Activated CD8-positive, alpha-beta memory T cell treated with anti-CD3 and anti-CD28 coated beads for 48 hours (primary cell): ENCODE measurements around the gene RNF114.
"Not testable (repeated sequence)": the region's sequence is repeated elsewhere in the genome, so short reads cannot be mapped to it uniquely, and the experiment has no call there.

Experiments used
- DNase-seq, 3 experiments: peaks; one replicate each; pipeline ENCODE4 v3.0.0-alpha.2; 2020; ENCODE audit warnings: low read depth in 2 of 3, low spot score in 2 of 3

Gene RNF114, protein sequence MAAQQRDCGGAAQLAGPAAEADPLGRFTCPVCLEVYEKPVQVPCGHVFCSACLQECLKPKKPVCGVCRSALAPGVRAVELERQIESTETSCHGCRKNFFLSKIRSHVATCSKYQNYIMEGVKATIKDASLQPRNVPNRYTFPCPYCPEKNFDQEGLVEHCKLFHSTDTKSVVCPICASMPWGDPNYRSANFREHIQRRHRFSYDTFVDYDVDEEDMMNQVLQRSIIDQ

DNA sequence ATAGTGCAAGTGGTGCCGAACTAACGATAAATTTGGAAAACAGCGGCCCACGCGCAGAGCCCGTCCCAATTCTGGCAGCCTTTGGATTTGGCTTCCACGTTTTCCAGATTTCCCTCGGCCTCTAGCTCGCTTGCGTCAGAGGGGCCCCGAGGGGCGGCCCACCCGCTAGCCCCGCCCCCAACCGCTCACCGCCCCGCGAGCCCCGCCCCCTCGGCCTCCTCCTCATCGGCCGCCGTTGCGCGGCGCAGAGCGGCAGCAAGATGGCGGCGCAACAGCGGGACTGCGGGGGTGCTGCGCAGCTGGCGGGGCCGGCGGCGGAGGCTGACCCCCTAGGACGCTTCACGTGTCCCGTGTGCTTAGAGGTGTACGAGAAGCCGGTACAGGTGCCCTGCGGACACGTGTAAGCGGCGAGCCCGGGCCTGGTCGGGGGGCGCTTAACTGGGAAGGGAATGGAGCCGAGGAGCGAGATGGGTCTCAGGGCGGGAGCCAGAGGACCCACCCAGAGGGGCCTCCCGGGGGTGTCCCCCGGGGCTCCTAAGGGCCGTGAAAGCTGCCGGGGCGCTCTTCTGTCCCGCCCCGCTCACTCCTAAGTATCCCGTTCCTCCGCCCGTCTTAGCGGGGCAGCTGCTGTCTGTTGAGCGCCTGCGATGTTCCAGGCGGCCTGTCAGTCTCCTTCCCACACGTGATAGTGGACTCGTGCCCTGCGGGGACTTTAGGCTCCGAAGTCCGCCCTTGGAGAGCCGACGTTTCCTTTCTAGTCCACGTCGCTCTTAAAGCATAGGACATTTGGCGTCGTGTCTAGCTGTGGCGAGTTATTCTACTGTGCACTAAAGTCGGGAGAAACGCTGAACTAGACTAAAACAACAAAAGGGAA is at the start of gene RNF114:
Gene RNF114 (plus strand): TSS at position 245 of the 874 bp plus-strand sequence. CDS start 16 bp downstream, at position 261.
- DNase-seq = peak; percentile 68 to 85 (median 83)

DNA sequence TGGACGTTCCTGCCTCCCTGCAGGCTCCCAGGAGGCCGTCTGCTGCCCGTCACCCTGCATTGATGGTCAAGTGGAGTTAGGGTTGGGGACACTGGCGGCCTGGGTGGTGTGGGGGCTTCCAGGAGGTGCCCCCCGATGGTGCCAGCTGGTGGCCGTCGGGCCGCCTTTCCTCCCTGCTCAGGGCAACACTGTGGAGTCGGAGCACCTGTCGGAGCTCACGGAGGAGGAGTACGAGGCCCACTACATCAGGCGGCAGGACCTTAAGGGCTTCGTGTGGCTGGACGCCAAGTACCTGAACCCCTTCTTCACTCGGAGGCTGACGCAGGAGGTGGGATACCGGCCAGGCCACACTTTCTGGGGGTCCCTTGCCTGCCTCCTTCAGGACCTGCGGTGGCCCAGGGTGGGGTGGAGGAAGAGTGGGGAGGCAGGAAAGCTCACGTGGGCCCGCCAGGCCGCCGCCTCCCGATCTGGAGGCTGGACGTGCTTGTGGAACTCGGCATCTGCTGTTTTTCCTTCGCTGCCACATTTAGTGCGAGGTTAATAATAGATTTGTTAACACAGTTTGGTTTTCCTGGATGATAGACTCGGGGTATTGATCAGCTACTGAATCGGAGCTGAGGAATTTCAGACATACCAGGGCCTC is 49.5 kb upstream of the RNF114 start:
- no peak for DNase-seq

DNA sequence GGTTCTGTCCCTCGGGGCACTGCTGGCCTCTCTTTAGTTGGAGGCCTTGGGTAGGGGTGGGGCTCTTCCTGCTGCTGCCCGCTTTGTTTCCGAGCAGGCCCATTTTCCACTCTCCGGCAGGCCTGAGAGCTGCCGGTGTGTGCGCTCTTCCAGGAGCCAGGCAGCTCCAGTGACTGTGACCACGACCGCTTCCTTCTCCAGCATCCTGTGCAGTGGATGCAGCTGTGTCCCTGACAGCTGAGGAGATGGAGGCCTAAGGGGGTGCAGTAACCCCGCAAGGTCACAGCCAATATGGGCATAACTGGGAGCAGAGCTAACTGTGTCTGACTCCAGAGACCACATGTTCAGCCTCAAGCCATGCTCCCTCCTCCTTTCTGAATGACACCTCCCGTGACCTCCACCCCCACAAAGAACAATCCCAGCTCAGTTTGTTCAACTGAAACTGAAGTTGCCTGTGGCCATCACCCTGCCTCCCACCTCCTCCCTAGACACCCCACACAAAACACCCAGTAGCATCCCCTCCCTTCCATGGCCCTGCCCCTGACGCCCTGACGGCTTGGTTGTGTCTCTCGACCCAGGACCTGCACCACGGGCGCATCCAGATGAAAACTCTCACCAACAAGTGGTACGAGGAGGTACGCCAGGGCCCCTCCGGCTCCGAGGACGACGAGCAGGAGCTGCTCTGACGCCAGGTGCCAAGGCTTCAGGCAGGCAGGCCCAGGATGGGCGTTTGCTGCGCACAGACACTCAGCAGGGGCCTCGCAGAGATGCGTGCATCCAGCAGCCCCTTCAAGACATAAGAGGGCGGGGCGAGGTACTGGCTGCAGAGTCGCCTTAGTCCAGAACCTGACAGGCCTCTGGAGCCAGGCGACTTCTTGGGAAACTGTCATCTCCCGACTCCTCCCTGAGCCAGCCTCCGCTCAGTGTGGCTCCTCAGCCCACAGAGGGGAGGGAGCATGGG is 48.7 kb upstream of the RNF114 start:
- DNase-seq = no peak

DNA sequence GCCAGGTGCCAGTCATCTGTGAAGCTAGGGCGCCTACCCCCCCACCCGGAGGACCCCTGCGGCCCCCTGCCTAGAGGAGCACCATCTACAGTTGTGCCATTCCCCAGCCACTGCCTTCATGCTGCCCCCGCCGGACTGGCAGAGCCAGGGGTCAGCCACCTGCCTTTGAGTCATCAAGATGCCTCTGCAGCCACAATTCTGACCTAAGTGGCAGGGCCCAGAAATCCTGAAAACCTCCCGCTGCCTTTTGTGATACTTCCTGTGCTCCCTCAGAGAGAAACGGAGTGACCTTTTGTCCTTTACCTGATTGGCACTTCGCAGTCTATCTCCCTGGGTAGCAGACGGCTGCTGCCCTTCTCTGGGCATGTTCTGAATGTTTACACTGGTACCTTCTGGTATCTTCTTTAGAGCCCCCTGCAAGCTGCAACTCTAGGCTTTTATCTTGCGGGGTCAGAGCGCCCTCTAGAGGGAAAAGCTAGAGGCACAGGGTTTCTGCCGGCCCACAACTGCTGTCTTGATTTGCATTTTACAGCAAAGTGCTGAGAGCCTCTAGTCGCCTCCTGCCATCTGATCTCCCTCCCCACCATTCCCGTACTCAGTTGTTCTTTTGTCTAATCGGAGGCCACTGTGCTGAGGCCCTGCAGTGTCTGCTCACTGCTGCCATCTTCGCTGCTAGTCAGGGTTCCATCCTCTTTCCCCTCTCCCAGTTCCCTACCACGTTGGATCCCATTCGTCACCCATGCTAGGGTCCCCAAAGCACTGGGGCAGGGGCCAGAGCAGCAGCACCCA is 47.8 kb upstream of the RNF114 start:
- DNase-seq = peak; percentile 28 to 47 (median 36)

DNA sequence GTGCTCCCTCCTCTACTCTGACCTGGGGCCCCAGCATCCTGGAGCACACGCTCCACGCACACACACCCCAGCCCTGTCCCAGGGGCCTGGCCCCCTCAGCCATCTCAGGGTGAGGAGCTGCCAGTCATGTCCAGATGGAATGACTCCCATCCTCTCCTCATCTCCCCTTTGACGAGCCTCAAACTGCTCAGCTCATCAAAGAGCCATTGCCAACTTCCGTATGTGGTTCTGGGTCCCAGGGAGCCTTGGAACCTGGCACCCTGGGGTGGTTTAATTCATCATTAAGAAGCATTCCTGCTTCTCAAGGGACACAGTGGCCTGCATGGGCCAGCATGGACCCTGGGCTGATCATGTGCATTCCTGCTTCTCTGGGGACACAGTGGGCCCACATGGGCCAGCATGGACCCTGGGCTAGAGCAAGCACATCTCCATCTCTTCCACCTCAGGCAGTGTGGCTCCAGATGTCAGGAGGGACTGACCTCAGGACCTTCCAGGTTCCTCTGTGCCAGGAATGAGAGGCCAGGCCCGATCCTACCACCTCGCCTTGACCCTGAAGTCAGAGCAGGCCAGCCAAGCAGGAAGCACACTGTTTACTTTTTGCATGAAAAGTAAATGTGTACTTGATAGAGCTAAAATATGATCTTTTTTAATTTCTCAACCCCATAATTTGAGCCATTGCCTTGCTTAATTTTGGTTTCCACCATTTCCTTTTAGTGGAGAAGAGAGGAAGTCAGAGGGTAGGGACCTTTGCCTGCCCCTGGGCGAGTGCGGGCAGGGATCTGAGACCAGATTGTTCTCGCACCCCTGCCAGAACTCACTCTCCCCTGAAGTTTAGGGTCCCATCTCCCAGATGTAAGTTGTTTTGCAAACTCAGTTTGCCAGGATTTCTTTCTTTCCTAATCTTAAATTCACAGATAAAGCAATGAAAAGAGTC is 46.9 kb upstream of the RNF114 start:
- DNase-seq = no peak

DNA sequence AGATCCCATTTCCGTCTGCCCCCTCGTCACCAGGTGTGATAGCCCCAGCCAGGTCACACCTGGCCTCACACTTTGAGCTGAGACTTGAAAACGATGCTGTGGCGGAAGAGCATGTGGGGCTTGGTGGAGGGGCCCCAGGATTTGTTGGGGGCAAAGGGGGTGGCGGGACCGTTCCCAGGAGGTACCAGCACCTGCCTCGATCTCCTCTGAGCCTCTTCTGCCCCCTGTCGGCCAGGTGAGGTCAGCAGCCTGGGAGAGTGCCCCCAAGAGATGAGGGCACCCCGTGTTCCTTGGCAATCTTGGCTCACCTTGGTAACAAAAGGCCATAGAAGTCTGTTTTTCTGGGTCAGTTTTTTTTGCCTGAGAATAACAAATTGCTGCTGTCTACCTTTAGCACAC is 46.3 kb upstream of the RNF114 start:
- DNase-seq = no peak

DNA sequence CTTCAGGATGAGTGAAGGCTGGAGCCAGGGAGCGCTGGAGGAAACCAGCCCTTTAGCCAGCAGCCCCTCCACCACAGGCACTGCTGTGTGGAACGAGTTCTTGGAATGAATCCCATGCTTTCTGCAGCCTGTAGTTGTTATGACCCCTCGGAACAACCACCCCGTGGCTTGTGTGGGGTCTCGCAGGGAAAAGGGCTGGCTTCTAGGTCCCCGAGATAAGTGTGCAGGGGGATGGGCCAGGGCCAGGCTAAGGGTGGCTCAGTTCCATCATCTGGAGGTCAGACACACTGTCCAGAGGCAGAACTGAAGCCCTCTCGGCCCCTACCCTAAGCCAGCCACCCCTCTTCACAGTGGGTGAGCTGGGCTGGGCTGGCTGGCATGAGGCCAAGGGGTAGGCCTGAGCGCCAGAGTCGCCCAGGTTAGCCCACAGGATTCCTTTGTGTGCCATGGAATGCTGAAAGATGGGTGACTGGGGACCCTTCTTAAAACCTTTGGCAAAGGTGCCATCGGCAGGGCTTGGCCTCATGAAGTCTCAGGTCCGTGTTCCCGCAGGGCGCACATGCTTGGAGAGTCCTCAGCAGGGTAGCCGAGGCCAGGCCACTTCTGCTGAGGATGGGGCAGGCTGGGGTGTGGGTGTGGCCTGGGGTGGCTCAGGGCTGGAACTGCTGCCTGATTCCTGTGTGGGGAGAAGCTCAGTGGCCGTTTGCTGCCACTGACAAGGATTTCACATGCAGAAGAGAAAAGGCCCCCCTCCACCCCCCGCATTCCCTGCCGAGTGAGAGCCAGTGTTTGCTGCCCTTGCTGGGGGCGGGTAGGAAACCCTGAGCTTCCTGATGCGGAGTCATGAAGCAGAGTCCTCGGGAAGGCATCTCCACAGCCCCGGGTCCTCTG is 45.5 kb upstream of the RNF114 start:
- DNase-seq = no peak

DNA sequence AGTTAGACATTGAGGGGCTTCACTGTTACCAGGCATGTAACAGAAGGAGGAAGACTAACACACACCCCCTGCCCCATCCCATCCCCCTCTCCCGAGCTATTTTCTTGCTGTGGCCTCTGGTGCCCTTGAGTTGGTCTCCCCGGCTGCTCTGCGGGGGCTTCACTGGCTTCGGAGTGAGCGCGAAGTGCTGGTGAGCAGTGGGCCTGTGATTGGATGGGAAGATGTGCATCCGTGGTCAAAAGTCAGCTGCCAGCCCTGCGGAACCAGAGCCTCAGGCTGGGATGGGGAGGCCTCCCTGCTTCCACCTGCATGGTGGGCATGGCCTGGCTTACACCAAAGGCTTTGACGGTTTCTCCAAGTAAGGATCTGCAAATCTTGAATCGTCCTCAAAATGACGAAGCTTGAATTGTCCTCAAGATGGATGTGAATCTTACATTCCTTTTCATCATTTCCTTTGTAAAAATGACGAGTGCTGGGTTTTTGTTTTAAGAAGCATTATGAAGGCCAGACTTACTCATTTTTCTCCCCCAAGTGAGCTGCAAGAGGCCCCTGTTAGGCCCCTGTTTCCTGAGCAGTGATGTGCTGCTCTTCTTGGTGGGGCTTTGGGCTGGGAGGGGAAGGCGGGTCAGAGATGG is 44.6 kb upstream of the RNF114 start:
- DNase-seq = no peak

DNA sequence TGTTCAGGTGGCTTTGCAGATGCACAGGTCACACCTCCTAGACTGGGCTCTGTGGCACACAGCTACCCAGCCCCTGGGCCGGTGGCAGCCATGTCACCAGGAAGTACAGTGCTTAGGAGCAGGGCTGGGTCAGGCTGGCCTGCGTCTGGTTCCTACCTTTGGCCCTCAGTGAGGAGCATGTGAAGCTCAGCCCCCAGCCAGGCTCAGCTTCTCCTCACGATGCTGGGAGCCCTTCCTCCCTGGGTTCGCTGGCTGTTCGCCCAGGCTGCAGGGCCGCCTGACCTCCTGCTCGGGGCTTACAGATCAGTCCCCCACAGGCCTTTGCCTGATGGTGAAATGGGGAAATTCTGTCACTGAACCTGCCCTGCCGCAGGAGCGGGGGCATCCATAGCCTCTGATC is 43.9 kb upstream of the RNF114 start:
- DNase-seq = no peak

DNA sequence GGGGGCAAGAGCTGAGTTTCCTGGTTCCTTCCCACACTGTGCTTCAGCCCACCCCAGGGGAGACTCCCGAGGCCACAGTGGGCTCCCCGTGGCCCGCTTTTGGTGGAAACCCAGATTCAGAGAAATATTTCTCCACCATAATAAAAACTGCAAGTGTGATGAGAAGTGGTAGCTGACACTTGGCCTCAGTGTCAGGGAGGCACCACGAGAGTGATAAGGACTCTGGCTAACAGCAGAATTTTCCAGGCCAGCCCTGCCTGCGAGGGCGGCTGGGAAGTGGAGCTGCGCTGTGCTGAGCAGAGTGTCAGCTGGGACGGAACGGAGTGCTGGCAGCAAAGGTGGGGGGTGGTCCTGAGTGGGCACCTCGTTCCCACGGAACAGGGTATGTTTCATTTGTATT is 43.4 kb upstream of the RNF114 start:
- DNase-seq = no peak

DNA sequence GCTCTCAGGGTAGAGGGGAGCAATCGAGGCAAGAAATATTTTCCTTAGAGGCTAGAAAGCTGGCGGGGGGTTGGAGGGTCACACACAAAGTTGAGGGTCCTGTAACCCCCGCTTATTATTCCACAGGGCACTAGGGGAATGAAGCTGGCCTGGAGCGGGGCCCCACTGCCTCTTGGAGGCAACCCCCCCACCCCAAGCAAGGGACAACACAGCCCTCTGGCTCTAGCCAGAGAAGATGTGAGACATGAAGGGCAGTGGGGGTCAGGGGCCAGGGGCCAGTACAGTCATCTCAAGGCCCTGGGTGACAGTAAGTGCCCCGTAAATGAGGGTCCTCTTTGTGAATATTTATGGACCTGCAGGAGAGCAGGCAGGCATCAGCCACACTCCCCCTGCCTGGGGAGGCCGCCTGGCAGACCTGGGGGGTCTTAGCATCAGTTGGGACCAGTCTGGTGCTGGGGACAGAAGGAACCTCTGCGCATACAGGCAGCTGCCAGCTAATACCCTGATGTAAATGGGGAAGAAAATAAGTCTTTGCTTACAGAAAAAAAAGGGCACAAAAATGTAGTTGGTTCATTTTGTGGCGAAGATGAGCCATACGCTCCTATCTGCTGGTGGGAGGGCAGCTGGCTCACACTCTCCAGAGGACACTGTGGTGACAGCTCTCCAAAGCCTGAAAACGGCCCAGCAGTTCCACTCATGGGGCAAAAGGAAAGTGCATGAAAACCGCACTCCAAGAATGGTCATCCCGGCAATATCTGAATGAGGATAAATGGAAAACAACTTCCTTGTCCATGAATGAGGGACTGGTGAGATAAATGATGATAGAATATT is 42.7 kb upstream of the RNF114 start:
- no peak for DNase-seq

DNA sequence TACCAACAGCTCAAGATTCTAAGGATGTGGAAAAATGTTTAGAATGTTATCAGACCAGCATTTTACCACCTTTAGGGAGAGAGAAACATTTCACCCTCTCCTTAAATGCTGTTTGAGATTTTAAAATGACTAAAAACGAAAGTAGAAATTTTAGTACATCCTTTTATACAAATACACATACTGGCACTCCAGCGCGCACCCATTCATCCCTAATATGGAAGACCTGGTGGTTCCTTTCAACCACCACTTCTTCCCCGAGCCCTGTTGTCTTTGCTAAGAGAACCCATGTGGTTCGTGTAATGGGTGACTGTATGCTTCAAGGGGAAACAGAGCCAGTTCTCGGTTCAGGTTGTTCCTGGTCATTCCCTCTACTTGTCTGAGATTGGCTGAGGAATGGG is 42.1 kb upstream of the RNF114 start:
- DNase-seq = no peak

DNA sequence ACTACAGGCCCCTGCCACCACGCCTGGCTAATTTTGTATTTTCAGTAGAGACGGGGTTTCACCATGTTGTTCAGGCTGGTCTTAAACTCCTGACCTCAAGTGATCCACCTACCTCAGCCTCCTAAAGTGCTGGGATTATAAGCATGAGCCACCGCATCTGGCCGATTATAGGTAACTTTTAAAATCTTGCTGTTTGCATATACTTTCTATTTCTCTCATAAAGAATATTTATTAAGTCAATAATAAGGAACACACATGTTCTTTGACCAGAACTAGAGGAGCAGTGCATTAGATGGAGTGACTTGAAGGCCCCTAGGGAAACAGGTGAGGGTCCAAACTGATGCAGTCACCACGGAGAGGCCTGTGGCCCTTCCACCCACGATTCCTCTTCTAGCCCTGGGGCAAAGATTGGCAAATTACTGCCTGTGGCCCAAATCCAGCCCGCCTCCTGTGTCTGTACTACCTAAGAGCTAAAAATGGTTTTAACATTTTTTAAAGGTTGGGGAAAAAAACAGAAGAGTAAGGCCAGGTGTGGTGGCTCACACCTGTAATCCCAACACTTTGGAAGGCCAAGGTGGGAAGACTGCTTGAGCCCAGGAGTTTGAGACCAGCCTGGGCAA is 40.6 kb upstream of the RNF114 start:
- not testable (repeated sequence) for DNase-seq

DNA sequence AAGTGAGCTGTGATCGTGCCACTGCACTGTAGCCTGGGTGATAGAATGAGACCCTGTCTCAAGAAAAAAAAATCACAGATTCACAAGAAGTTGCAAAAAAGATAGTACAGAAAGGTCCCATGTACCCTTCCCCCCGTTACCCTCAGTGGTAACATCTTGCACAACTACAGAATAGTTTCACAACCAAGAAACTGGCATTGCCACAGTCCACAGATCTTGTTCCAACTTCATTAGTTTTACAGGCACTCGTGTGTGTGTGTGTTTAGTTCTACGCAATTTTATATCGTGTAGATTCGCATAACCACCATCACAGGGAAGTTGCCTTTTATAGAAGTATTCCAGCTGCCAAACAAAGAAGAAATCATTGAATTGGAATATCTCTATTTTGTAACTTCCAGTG is 40.0 kb upstream of the RNF114 start:
- DNase-seq = no peak

DNA sequence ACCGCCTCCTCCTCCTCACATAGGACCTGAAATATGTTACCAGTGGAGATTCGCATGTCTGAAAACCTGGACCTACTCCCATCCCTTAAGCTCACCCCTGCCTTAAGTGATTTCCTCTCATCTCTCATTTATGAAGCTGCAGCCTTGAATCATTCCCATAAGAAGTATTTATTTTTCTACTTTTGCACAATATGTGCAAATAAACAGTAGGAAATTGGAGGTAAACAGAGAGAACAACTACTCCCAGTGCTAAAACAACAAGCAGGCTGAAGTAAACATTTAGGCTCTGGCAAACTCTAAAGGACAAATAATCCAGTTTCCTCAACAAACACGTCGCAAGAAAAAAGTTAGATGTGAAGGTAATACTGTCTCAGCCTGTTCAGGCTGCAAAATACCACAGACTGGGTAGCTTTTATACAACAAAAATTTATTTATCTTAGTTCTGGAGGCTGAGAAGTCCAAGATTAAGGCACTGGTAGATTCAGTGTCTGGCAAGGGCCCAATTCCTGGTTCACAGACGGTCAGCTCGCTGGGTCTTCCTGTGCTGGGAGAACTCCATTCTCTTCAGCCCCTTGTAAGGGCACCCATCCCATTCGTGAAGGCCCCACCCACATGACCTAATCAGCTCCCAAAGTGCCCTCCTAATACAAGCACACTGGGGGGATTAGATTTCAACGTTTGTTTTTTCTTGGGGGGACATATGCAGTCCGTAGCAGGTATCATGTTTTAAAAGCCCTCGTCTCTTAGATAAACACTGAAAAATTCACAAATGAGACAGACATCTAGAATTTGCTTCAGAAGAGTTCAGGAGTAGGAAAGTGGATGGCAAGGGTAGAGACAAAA is 36.4 kb upstream of the RNF114 start:
- DNase-seq = no peak
